ENCODE data around the gene ELF1. TPM values are rescaled to one million over a fixed set of nuclear protein-coding genes. Genes with fewer than 3 reads are reported as not detected.

The ELF1 gene
- total and polyA plus RNA-seq, 2 of the 8 experiments (the other 6 are each of a cell fraction or from before 2014, with no cell fraction given), result 5.6 to 18.2 TPM

- TF ChIP-seq CTCF (IDR thresholded peaks at IDR 0.05; ENCODE audit: control extremely low read depth in 1 of 3, insufficient read depth in 1 of 3, low read depth in 1 of 3, low read length in 3 of 3) (no peak), EP300 (IDR thresholded peaks at IDR 0.05; ENCODE audit: borderline replicate concordance in 1 of 2, low read depth in 2 of 2, low read length in 2 of 2) (no peak)
Observed at GRCh38 chr13:41006306-41006705, 12.8 kb downstream of the ELF1 start (continued).
